Astrocyte (in vitro differentiated cells and primary cell): ENCODE data around the gene KRTAP1-4.

Experiments
- EZH2 ChIP-seq: IDR thresholded peaks from 2 replicates; pipeline ENCODE4 v1.6.1; 2012; ENCODE audit warnings: mild to moderate bottlenecking, low read length, inconsistent platforms; ENCODE audit not compliant: insufficient read depth
- TF ChIP-seq, protein P1 (sequence below): IDR thresholded peaks from 2 replicates; pipeline ENCODE4 v1.5.1; 2011; ENCODE audit warnings: low read depth, mild to moderate bottlenecking, inconsistent platforms, low read length, moderate library complexity; ENCODE audit not compliant: insufficient read depth

DNA sequence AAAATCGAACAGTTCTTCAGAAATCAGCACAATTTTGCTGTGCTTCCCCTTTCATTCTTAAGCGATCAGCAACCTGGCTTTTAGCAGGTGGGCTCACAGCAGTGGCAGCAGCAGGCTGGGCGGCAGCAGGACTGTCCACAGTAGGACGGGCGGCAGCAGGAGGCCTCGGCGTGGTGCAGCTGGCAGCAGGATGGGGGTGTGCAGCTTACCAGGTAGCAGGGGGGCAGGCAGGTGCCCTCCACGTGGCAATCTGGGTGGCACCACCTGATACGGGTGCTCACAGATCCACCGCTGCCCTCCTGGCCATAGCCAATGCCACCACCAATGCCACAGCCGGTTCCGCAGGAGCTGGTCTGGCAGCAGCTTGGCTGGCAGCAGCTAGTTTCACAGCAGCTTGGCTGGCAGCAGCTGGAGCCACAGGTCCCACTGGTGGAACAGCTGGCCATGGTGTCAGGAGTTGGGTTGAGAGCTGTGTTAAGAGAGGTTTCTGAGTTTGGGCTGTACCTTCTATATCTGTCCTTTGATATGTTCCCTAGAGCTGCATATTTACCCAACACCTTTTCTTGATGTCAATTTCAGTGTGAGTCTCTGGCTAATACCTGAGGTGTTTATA is at the start of gene KRTAP1-4:
- TF ChIP-seq, protein P1, sequence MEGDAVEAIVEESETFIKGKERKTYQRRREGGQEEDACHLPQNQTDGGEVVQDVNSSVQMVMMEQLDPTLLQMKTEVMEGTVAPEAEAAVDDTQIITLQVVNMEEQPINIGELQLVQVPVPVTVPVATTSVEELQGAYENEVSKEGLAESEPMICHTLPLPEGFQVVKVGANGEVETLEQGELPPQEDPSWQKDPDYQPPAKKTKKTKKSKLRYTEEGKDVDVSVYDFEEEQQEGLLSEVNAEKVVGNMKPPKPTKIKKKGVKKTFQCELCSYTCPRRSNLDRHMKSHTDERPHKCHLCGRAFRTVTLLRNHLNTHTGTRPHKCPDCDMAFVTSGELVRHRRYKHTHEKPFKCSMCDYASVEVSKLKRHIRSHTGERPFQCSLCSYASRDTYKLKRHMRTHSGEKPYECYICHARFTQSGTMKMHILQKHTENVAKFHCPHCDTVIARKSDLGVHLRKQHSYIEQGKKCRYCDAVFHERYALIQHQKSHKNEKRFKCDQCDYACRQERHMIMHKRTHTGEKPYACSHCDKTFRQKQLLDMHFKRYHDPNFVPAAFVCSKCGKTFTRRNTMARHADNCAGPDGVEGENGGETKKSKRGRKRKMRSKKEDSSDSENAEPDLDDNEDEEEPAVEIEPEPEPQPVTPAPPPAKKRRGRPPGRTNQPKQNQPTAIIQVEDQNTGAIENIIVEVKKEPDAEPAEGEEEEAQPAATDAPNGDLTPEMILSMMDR = no peak
- no peak for TF ChIP-seq EZH2
